Cortex of kidney (tissue), 1 donor: Measurements from ENCODE around the gene FRMPD2.
"Not testable (repeated sequence)": the region's sequence is repeated elsewhere in the genome, so short reads cannot be mapped to it uniquely, and the experiment has no call there.

Experiments
- DNase-seq: peaks from one replicate; lab custom pipeline; 2025; lab: John Stamatoyannopoulos, UW

Gene FRMPD2

GRCh38 chr10:48287417-48288391, 13.2 kb upstream of the FRMPD2 start:
- no peak for DNase-seq

- no peak for DNase-seq
Observed at GRCh38 chr10:48286356-48286755, 11.9 kb upstream of the FRMPD2 start.

- DNase-seq = no peak
Observed at GRCh38 chr10:48285710-48286109, 11.2 kb upstream of the FRMPD2 start.

GRCh38 chr10:48284811-48285210, 10.3 kb upstream of the FRMPD2 start:
- no peak for DNase-seq

- no peak for DNase-seq
Observed at GRCh38 chr10:48284002-48284546, 9.6 kb upstream of the FRMPD2 start.

GRCh38 chr10:48282829-48283228, 8.3 kb upstream of the FRMPD2 start:
- DNase-seq = no peak

- DNase-seq = not testable (repeated sequence)
Observed at GRCh38 chr10:48281697-48282096, 7.2 kb upstream of the FRMPD2 start.

GRCh38 chr10:48279081-48279751, 4.7 kb upstream of the FRMPD2 start:
- no peak for DNase-seq

- DNase-seq = no peak
Observed at GRCh38 chr10:48277093-48277492, 2.6 kb upstream of the FRMPD2 start.

- DNase-seq = no peak
Observed at GRCh38 chr10:48273741-48274140, 755 bp downstream of the FRMPD2 start.

- no peak for DNase-seq
Observed at GRCh38 chr10:48272682-48273081, 1.8 kb downstream of the FRMPD2 start.

- DNase-seq = no peak
Observed at GRCh38 chr10:48271047-48271730, 3.3 kb downstream of the FRMPD2 start.

GRCh38 chr10:48266528-48266927, 8.0 kb downstream of the FRMPD2 start:
- DNase-seq = no peak

GRCh38 chr10:48258105-48258504, 16.4 kb downstream of the FRMPD2 start:
- no peak for DNase-seq

- no peak for DNase-seq
Observed at GRCh38 chr10:48257407-48257961, 17.0 kb downstream of the FRMPD2 start.

- DNase-seq = no peak
Observed at GRCh38 chr10:48255722-48256121, 18.8 kb downstream of the FRMPD2 start.

- DNase-seq = no peak
Observed at GRCh38 chr10:48254750-48255512, 19.6 kb downstream of the FRMPD2 start.

- no peak for DNase-seq
Observed at GRCh38 chr10:48253970-48254657, 20.4 kb downstream of the FRMPD2 start.

GRCh38 chr10:48252354-48252650, 22.2 kb downstream of the FRMPD2 start:
- DNase-seq = no peak

GRCh38 chr10:48251525-48252353, 22.8 kb downstream of the FRMPD2 start:
- no peak for DNase-seq
